RWPE2 (cell line): ENCODE measurements around the gene MRPL34.
"Not testable (repeated sequence)": the region's sequence is repeated elsewhere in the genome, so short reads cannot be mapped to it uniquely, and the experiment has no call there.

Source experiments
- ATAC-seq: fragments of 200-7000 bp; cut with Tn5 transposase; 3 replicates; pipeline ENCODE4 v1.9.1; 2021; ENCODE audit warnings: low read depth
- DNase-seq: peaks from one replicate; pipeline ENCODE4 v3.0.0-alpha.2; 2020; ENCODE audit warnings: low spot score
- H3K27ac ChIP-seq: fragments of 450-650 bp; 2 replicates; pipeline ENCODE4 v1.5.1; 2017; ENCODE audit warnings: mild to moderate bottlenecking; ENCODE audit not compliant: poor library complexity, severe bottlenecking
- H3K27me3 ChIP-seq: fragments of 250-450 bp; sonication (Bioruptor Pico); 2 replicates; pipeline ENCODE4 v1.5.1; 2021; ENCODE audit warnings: mild to moderate bottlenecking, moderate library complexity; ENCODE audit not compliant: insufficient read depth, poor library complexity, severe bottlenecking
- H3K36me3 ChIP-seq: fragments of 250-450 bp; sonication (Bioruptor Pico); 2 replicates; pipeline ENCODE4 v1.5.1; 2020; ENCODE audit warnings: low read depth, mild to moderate bottlenecking, moderate library complexity
- H3K4me1 ChIP-seq: fragments of 250-450 bp; sonication (Bioruptor Pico); 2 replicates; pipeline ENCODE4 v1.5.1; 2021; ENCODE audit warnings: mild to moderate bottlenecking, moderate library complexity; ENCODE audit not compliant: insufficient read depth, poor library complexity, severe bottlenecking
- H3K4me3 ChIP-seq: fragments of 250-450 bp; sonication (Bioruptor Pico); 2 replicates; pipeline ENCODE4 v1.5.1; 2021; ENCODE audit warnings: mild to moderate bottlenecking, moderate library complexity; ENCODE audit not compliant: severe bottlenecking
- H3K9me3 ChIP-seq: fragments of 250-450 bp; sonication (Bioruptor Pico); 2 replicates; pipeline ENCODE4 v1.5.1; 2021; ENCODE audit warnings: mild to moderate bottlenecking, moderate library complexity; ENCODE audit not compliant: severe bottlenecking
- TF ChIP-seq, protein P1 (sequence below): fragments of 450-650 bp; IDR thresholded peaks from one replicate; pipeline ENCODE4 v1.5.1; 2017; ENCODE audit warnings: mild to moderate bottlenecking, moderate library complexity; ENCODE audit not compliant: poor library complexity, severe bottlenecking

MRPL34 gene

DNA sequence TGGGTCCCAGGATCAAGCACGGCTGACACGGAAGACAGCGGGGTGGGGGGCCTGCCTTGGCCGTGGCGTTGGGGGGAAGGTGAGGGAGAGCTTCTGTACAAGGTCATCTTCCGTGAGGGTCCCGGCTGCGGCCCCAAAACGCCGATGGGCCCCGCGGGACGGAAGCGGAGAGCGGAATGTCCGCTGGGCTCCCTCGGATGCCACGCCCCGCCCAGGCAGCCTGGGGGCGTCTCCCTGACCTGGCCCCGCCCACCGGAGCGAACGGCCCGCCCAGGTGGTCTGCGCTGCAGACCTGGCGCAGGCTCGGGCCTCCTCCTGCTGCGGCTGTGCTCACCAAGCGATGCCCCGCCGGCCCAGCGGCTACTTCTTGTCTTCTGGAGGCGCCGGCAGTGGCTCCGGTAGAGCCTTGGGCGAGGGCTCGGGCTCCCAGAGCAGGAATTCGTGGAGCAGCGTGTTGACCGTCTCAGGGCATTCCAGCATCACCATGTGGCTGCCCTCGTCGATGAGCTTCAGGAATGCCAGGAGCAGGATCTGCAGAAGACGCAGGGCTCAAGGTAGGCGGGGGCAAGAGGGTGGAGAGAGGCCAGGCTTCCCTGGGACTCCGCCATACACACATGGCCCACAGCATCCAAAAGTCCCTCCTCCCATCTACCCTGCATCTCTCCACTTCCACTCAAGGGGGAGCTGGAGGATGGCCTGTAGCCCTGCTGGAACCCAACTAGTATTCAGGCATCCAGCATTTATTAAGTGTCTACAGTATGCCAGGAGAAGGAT lies 13.2 kb upstream of the MRPL34 start:
- TF ChIP-seq, protein P1, sequence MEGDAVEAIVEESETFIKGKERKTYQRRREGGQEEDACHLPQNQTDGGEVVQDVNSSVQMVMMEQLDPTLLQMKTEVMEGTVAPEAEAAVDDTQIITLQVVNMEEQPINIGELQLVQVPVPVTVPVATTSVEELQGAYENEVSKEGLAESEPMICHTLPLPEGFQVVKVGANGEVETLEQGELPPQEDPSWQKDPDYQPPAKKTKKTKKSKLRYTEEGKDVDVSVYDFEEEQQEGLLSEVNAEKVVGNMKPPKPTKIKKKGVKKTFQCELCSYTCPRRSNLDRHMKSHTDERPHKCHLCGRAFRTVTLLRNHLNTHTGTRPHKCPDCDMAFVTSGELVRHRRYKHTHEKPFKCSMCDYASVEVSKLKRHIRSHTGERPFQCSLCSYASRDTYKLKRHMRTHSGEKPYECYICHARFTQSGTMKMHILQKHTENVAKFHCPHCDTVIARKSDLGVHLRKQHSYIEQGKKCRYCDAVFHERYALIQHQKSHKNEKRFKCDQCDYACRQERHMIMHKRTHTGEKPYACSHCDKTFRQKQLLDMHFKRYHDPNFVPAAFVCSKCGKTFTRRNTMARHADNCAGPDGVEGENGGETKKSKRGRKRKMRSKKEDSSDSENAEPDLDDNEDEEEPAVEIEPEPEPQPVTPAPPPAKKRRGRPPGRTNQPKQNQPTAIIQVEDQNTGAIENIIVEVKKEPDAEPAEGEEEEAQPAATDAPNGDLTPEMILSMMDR: peak; percentile 88
- H3K9me3 ChIP-seq: no peaks in the 10 kb centered on the region
- peak; percentile 90 for DNase-seq
- peak overlapping the region; percentile 55 for H3K27ac ChIP-seq
- peak overlapping the region; percentile 38 for H3K4me3 ChIP-seq
- H3K4me1 ChIP-seq: peaks cover 7% of the 10 kb centered on the region
- no peaks in the 10 kb centered on the region for H3K27me3 ChIP-seq
- ATAC-seq: peak; percentile 87
- peaks cover 9% of the 10 kb centered on the region for H3K36me3 ChIP-seq

DNA sequence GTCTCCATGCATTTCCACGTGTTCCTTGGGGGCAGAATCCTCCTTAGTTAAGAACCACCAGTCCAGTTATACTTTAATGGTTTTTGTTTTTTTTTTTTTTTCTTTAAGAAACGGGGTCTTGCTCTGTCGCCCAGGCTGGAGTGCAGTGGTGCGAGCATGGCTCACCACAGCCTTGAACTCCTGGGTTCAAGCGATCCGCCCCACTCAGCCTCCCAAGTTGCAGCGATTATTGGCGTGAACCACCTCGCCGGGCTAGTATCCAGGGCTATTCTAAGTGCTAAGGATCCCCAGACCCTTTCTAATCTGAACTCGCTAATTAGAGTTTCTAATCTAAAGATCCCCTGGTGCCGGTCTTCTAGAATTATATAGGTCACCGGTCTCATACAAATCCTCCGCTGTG lies 12.1 kb upstream of the MRPL34 start:
- ATAC-seq: no peak
- TF ChIP-seq, protein P1: no peak
- Histone ChIP-seq H3K27me3 (no peaks in the 10 kb centered on the region), H3K4me3 (no peak overlapping the region), H3K27ac (peak overlapping the region; percentile 55), H3K36me3 (peaks cover 17% of the 10 kb centered on the region), H3K4me1 (peaks cover 7% of the 10 kb centered on the region), H3K9me3 (no peaks in the 10 kb centered on the region)
- DNase-seq: no peak

DNA sequence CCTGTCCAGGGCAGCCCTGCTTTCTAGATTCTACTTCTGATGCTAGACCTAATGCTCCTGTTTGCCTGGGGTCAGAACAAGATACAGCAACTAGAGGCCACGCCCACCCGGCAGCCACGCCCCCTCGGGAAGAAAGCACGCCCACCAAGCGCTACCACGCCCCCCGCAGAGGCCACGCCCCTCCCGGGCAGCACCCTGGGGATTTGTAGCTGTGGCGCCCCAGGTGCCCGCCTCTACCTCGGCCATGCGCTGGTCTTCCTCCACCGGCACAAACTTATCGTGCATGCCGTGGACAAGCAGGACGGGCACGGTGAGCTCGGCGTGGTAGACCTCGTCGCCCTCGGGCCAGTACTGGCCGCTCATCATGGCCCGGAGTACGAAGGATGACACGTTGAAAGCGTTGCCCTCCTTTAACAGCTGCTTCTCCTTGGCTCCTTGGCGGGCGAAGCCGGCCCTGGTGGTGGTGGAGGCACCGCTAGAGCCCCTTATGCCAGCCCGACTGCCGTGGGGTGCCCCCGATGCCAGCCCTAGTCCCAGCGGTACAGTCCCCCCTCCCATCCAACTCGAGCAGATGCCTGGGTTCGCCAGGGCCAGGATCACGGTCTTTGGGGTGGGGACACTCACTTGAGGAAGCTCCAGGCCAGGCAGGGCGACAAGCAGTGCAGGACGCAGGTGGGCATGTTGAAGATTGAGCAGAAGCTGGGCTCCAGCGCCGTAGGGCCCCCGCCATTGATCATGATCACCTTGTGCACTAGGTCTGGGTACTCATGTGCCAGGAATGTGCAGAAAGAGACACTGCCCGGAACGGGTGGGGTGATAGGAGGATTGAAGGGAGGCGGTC lies 11.4 kb upstream of the MRPL34 start:
- Histone ChIP-seq H3K27ac (no peak overlapping the region), H3K4me1 (peaks cover 7% of the 10 kb centered on the region), H3K4me3 (no peak overlapping the region), H3K9me3 (no peaks in the 10 kb centered on the region), H3K36me3 (peaks cover 22% of the 10 kb centered on the region), H3K27me3 (no peaks in the 10 kb centered on the region)
- TF ChIP-seq, protein P1: no peak
- ATAC-seq: no peak
- DNase-seq: no peak

DNA sequence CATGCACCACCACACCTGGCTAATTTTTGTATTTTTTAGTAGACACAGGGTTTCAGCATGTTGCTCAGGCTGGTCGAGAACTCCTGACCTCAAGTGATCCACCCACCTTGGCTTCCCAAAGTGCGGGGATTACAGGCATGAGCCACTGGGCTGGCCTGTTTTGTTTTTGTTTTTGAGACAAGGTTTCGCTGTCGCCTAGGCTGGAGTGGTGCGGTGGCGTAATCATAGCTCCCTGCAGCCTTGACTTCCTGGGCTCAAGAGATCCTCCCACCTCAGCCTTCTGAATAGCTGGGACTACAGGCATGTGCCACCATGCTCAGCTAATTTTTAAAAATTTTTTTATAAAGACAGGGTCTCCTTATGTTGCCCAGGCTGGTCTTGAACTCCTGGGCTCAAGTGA lies 10.1 kb upstream of the MRPL34 start:
- H3K36me3 ChIP-seq: peaks cover 22% of the 10 kb centered on the region
- H3K4me3 ChIP-seq, DNase-seq, H3K9me3 ChIP-seq, H3K4me1 ChIP-seq, H3K27me3 ChIP-seq, ATAC-seq: not testable (repeated sequence)
- peak overlapping the region; percentile 57 for H3K27ac ChIP-seq

DNA sequence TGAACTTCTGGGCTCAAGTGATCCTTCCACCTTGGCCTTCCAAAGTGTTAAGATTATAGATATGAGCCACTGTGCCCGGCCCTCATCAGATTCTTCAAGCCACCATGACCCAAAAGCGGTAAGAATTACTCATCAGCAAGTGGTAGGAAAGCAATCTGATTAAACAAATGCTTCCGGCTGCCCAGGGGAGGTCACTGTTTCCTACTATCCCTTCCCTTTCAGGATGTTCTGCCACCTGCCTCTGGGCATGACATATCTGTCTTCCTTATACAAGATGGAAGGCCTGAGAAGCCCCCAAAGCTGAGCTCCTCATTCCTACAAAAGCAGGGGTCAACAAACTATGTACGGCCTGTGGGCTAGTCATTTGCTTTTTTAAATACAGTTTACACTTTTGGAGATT lies 9.4 kb upstream of the MRPL34 start:
- TF ChIP-seq, protein P1: peak; percentile 58
- H3K27me3 ChIP-seq: no peaks in the 10 kb centered on the region
- H3K36me3 ChIP-seq: peaks cover 22% of the 10 kb centered on the region
- no peaks in the 10 kb centered on the region for H3K9me3 ChIP-seq
- ATAC-seq (peak; percentile 15; the same call in 1 of the 3 replicates), DNase-seq (no peak)
- peaks cover 7% of the 10 kb centered on the region for H3K4me1 ChIP-seq
- no peak overlapping the region for H3K4me3 ChIP-seq
- peak overlapping the region; percentile 57 for H3K27ac ChIP-seq
